GM10847 (cell line): ENCODE results near the gene SMG6.

Source experiments
- POLR2A ChIP-seq: IDR thresholded peaks from 2 replicates; pipeline ENCODE4 v1.6.1; 2011; ENCODE audit not compliant: insufficient read length; ENCODE audit errors: extremely low read depth

The SMG6 gene

GRCh38 chr17:2034806-2035540, 268.6 kb downstream of the SMG6 start:
- no peak for TF ChIP-seq POLR2A

GRCh38 chr17:2034157-2034556, 269.4 kb downstream of the SMG6 start:
- no peak for TF ChIP-seq POLR2A

- TF ChIP-seq POLR2A: no peak
Measured at GRCh38 chr17:2033153-2033552, 270.4 kb downstream of the SMG6 start.

GRCh38 chr17:2030779-2031163, 272.8 kb downstream of the SMG6 start:
- TF ChIP-seq POLR2A: no peak

- peak; percentile 44 for TF ChIP-seq POLR2A
Measured at GRCh38 chr17:2029911-2030778, 273.4 kb downstream of the SMG6 start, which contains the start of gene DPH1. Gene DPH1 (plus strand): TSS chr17:2030153. CDS start chr17:2030170, 17 bp downstream.

GRCh38 chr17:2028737-2029136, 274.8 kb downstream of the SMG6 start:
- no peak for TF ChIP-seq POLR2A

GRCh38 chr17:2028234-2028614, 275.4 kb downstream of the SMG6 start:
- TF ChIP-seq POLR2A: no peak

- no peak for TF ChIP-seq POLR2A
Measured at GRCh38 chr17:2027528-2028233, 275.9 kb downstream of the SMG6 start.

GRCh38 chr17:2025622-2026309, 277.8 kb downstream of the SMG6 start:
- no peak for TF ChIP-seq POLR2A

GRCh38 chr17:2025220-2025621, 278.4 kb downstream of the SMG6 start, which contains the start of gene RTN4RL1:
Gene RTN4RL1 (minus strand): TSS chr17:2025334. CDS start chr17:2024865, 469 bp downstream.
- no peak for TF ChIP-seq POLR2A

- TF ChIP-seq POLR2A: no peak
Measured at GRCh38 chr17:2024572-2025219, 278.9 kb downstream of the SMG6 start.

- TF ChIP-seq POLR2A: no peak
Measured at GRCh38 chr17:2023692-2024571, 279.7 kb downstream of the SMG6 start.

- TF ChIP-seq POLR2A: no peak
Measured at GRCh38 chr17:2023256-2023655, 280.3 kb downstream of the SMG6 start.
